DMS 273 (cell line): ENCODE measurements around the gene CLK3.
"Not testable (repeated sequence)": the region's sequence is repeated elsewhere in the genome, so short reads cannot be mapped to it uniquely, and the experiment has no call there.

ENCODE experiments used
- DNase-seq: peaks from one replicate; lab custom pipeline; 2025; ENCODE audit not compliant: unreplicated experiment; lab: John Stamatoyannopoulos, UW

Gene CLK3

DNA sequence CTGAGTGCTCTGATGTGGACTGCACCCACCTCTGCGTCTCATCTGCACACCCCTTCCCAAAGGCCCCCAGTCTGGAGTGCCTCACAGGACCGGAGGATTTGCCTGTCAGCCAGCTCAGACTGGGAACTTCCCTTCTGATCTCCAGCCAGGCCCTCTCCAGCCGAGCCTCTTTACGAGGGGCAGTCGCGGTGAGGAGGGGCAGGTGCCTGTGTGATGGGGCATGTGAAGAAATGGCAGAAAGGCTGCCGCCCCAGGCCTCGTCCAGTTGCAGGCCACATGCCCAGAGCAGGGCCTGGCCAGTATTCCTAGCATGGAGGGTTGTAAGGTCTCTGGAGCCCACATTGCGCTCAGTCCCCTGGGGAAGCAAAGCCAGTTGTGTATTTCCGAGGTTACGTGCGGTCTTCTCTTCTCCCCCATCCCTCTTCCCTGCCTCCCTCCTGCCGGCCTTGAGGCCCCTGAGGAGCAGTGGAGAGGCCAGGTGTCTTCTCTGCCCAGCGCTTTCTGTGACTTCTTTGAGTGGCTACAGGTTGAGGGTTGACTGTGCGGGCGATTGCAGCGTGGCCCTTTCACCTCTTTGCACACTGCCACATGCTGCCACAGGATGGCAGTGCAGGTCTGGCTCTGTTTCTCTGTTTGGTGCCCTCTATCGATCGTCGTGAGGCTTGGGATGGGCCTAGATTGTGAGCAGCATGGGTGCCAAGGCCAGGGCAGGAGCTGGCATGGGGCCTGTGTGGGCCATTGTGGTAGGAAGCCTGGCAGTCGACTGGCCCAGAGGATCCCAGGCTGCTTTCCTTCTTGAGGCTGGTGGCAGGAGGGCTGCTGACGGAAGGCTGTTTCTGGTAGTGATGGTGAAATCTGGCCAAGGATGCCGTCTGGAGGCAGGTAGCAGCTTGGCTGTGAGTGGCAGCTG is 5.3 kb downstream of the CLK3 start:
- peak; percentile 85 for DNase-seq

DNA sequence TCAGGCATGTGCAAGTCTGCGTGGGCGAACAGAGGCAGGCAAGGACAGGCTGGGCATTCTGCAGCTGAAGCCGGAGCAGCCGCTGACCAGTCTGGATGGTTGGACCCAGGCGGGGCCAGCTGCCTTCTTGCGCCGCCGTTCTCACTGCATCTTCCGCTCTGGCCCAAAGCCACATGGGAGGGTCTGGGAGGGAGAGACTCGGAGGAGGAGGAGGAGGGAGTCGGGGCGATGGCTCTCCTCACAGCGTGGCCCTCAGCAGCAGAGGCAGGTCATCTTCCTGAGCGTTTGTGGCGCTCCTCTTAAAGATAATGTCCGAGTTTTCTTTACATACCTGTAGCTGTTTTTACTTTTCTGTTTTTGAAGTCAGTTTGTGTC is 5.9 kb downstream of the CLK3 start:
- no peak for DNase-seq

DNA sequence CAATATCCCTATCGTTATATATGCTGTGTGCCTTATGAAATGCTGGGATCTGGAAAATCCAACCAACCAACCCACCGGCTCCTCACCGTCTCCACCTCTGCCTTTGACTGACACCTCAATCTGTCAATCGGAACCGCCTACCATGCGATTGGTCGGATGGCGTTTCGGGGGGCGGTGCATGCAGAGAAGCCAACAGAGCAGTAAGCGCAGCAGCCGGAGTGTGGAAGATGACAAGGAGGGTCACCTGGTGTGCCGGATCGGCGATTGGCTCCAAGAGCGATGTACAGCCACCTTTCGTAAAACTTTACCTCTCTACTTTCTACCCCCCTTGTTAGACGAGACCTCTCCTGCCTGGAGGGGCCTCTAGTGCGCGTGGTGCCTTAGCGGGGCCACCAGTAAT is 6.3 kb downstream of the CLK3 start:
- DNase-seq, result no peak

DNA sequence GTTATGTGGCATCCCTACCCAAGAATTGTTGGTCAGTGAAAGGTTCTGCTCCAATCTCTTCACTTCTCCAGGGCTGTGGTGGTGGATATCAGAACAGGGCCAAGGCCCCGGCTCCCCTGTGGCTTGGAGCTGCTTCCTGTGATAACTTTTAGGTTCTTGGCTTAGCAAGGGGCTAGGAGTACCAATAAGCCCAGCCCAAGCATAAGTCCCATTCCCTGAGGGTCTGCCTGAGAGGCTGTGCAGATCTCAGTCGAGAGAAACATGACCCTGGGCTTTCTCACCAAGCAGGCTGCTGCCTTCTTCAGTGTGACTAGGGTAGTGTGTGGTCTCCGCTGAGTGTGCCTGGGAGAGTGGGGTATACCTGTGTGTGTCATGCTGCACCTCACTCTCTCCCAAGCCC is 7.1 kb downstream of the CLK3 start:
- DNase-seq, result no peak

DNA sequence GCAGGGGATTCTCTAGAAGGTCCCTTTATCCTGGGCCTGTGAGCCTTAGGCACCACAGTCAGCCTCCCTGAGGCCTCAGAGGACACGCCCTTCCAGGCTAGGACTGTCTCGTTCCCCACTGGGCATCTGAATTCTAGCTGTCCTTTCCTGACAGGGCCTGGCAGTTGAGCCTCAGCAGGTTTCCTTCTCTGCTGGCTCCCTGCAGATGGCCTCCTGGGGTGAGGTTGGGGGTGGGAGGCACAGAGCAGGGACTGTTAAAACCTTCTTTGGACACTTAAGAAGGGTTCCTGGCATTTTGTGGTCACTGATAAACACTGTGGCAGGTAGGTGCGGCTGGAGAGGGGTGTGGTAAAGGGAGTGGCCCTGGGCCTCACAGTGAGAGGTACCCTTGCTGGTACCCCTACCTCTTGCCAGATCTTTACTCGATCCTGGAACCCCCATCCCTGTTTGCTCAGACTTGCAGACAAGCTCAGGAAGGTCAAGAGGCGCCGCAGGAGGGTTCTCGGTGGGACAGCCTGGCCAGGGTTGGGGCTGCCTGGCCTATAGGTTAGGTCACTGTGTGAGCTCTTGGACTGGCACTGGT is 8.5 kb downstream of the CLK3 start:
- DNase-seq, result no peak

DNA sequence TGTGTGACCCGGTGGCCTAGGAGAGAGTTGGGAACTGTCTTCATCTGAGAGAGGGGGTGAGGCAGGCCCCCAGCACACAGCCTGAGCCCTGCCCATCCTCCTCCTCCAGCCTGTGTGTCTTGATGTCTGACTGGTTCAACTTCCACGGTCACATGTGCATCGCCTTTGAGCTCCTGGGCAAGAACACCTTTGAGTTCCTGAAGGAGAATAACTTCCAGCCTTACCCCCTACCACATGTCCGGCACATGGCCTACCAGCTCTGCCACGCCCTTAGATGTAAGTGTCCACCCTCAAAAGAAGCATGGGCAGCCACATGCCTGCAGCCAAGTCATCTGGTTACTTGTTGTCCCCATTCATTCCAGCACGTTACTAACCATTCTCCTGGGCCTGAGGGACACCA is 10.1 kb downstream of the CLK3 start:
- DNase-seq, result no peak

DNA sequence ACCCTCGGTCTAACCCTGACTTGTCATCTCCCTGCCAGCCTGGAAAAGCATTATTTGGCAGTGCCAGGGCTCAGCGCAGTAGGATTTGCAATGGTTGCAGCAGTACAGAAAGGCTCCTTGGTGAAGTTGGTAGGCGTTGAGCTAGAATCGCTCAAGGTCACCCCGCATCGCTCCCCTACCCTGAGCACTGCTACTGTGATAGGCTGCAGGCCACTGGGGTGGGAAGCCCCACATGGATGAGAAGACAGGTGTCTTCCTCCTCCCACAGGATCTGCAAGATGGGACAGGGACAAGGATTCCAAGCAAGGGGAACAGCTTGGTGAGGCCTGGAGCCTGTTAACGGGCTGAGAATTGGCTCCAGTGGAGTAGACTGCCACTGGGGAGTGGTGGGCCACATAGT is 10.7 kb downstream of the CLK3 start:
- no peak for DNase-seq

DNA sequence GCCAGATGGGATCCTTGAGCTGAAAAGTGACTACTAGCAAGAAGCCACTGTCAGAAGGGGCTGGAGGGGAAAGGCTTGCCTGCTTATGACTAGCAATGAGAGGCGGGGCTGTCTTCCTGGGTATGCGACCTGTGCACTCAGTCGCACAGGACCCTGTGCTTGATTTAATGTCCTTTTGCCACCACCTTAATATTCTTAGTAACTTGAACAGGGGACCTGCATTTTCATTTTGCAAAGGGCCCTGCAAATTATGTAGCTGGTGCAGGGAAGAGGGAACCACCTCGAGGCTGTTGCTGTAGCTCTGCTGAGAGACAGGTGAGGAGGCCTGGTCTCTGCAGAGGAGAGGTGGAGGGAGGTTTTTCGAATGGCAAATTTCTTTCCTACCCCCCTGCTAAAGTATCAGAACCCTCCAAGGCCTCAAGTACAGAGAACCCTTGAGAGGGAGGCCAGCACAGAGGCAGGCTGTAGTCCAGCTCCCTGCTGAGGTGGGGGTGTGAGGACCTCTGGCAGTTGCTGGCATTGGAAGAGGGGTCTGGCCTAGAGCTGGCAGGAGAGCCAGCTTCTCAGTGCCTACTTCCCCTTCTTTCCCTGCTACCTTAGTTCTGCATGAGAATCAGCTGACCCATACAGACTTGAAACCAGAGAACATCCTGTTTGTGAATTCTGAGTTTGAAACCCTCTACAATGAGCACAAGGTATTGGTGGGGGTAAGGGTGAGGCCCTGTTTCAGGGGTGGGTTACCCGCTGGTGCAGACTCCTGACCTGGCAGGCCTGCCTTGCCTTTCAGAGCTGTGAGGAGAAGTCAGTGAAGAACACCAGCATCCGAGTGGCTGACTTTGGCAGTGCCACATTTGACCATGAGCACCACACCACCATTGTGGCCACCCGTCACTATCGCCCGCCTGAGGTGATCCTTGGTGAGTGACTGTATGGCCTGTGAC is 11.4 kb downstream of the CLK3 start:
- DNase-seq, result no peak

DNA sequence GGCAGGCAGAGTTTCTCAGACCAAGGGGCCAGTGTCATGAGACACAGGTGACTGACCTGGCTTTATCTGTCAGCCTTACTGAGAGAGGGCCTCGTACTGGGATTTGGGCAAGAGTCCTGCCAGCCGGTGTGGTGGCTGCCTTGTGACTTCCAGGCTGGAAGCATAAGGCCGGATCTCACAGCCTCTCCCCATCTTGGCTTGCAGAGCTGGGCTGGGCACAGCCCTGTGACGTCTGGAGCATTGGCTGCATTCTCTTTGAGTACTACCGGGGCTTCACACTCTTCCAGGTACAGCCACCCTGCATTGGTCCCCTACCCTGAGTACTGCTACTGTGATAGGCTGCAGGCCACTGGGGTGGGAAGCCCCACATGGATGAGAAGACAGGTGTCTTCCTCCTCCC is 12.1 kb downstream of the CLK3 start:
- DNase-seq, result no peak

DNA sequence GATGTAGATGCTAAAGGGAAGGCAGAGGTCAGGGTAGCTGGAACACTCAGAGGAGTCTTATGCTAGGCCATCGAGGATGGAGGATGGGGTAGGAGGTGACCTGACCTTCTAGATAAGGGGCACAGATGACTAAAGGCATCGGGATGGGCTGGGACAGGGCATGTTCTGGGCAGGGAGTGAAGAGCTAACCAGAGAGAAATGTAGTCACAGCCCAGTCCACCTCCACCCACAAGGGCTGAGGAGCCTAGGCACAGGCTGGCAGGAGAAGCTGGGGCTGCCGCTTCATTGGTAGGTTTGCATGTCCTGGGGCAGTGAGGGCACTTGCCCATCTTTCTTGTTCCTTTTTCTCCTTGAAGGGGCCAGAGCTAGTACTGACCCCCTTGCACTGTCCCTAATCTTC is 12.6 kb downstream of the CLK3 start:
- DNase-seq, result no peak

DNA sequence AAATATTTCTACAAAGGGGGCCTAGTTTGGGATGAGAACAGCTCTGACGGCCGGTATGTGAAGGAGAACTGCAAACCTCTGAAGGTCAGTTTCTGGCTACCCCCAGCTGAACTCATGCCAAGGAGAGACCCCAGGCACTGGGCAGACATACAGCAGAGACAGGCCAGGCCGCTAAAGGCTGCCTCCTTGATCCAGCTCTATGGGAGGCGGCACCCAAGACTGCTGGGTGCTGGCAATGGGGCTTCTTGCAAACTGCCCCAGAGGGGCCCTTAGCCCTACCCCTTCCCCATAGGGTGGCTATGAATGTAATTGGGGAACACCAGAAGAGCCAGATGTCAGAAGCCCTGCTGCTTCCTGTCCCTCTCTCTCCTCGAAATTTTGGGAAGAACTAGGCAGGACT is 13.3 kb downstream of the CLK3 start:
- DNase-seq, result no peak

DNA sequence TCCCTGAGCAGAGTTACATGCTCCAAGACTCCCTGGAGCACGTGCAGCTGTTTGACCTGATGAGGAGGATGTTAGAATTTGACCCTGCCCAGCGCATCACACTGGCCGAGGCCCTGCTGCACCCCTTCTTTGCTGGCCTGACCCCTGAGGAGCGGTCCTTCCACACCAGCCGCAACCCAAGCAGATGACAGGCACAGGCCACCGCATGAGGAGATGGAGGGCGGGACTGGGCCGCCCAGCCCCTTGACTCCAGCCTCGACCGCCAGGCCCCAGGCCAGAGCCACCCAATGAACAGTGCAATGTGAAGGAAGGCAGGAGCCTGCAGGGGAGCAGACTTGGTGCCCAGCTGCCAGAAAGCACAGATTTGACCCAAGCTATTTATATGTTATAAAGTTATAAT is 14.1 kb downstream of the CLK3 start:
- not testable (repeated sequence) for DNase-seq

DNA sequence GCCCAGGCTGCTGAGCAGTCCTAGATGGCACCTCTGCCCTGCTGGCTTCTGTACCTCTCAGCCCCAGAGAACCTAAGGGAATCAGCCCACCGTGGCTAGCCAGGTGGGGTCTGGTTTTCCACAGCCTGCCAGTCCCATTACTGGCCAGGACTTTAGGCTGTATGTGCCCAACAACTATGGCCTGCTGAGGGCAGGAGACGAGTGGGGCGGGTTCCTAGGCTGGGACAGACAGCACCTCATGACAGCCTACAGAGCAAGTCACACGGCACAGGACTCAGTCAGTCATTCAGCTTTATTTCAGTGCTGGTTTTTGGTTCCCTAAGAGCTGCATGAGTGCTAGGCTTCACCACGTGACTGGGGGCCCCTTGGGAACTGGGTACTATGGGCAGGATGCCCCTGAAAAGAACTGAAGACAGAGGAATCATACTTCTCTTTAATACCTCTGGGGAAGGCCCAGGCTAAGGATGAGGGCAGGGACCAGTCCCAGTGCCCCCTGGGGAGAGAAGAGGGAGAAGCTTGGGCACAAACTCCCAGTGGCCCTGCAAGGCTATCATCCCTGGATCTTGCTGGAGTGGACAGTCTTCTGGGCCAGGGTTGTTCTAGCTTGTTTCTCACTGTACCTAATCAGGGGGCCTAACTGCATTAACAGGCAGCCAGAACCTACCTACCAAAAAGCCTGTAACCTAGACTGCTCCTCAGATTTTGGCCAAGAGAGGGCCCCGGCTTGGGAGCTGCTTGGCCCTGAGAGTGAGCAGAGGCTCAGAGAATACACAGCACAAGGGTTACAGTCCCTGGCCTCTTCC is 14.8 kb downstream of the CLK3 start:
- peak; percentile 17 for DNase-seq

DNA sequence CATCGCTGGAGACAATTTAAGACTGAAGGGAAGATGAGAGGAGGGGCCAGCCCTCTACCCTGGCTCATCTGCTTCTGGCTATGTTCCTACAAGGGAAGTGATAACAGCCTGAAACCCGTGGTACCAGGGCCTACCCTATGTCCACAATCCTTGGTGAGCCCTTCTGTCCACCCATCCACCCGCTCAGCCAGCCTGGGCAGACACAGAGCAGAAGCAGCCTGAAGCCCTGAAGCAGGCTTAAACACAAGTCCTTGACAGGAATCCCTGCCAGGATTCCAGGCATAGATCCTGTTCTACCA is 15.4 kb downstream of the CLK3 start:
- no peak for DNase-seq

DNA sequence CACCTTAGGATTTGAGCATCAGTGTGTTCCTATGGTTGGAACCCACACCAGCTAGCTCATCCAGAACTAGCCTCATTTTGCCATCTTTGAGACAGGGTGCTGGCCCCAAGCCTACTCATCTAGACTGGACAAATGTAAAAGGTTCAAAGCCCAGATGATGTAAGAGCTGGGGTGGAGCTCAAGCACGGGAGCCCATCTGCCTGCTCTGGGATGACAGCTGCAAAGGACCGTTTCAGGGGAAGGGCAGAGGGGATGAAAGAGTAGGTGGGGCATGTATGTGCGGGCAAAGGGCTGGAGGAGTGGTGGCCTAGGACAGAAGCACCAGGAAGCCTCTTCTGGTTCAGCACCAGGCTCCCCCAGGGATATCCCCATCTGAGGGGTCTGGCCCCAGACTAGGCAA is 15.8 kb downstream of the CLK3 start:
- DNase-seq, result peak; percentile 77

DNA sequence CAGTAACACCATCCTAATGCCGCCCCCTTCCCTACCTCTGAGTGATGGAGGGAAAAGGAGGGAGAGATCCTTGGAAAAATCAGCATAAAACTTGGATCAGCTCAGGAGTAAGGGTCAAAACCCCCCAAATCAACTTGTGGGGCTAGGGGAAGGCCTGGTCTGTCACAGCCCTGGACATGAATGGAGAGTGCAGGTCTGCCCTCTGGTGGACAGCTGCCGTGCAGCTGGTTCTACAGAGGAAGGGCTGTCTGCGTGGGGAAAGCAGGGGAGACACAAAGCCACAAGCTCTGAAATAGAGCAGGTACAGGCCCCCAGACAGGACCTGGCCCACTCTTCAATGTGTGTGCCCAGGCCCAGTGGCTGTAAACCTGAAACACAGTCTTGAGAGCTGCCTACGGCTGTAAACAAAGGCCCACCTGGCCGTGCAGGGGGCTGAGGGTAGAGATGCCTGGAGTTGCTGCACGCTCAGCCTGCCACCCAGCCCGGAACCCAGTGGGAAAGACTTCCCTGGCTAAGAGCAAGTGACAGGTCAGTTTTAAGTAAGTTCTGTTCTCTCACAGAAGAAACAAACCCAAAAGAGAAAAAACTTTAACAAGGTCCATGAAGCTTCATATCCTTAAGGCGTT is 16.4 kb downstream of the CLK3 start:
- peak; percentile 73 for DNase-seq

DNA sequence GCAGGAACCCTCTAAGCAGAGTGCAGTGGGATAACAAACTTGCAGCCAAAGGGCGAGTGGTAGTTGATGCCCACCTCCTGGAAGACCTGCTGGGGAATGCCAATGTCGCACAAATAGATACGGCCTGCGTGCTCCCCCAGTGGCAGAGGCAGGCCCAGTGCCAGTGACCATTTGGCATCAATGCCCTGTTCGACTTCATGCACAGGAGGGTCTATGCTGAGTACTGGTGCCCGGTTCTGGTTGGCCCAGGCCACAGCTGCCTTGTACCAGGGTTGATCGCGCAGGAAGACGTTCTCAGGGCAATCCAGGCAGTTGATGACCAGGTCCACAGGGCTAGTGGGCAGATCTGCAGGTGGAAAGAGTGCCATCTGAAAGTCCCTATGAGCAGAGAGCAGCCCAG is 17.0 kb downstream of the CLK3 start:
- no peak for DNase-seq

DNA sequence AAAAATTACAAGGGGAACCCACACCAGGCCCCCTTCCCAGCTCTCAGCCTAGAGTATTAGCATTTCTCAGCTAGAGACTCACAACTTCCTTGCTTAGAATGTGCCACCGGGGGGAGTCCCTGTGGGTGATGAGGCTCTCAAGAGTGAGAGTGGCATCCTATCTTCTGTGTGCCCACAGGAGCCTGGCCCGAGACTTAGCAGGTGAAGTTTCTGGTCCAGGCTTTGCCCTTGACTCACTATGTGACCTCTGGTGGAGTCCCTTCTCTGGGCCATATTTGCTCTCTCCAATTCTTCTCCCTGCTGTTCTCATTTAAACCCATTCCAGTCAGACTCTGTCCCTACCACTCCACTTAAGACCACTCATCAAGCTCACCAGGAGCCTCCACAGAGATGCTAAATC is 18.1 kb downstream of the CLK3 start:
- no peak for DNase-seq

DNA sequence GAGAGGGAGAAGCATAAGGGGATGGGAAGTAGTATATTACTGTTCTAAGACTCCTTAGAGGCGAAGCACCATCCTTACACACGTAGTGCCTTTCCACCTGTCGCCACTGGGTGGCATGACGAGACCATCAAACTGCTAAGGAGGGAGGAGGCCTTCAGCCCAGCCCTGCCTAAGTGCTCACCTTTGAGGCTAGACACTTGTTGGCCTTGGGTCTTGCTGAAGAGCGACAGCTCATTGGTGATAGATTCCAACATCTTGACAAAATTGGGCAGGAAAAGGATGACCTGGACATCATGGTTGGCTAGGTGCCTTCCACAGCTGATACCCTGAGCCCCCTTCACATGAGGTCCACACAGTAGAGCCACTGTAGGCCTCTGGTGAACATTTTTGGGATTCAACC is 19.6 kb downstream of the CLK3 start:
- peak; percentile 77 for DNase-seq

DNA sequence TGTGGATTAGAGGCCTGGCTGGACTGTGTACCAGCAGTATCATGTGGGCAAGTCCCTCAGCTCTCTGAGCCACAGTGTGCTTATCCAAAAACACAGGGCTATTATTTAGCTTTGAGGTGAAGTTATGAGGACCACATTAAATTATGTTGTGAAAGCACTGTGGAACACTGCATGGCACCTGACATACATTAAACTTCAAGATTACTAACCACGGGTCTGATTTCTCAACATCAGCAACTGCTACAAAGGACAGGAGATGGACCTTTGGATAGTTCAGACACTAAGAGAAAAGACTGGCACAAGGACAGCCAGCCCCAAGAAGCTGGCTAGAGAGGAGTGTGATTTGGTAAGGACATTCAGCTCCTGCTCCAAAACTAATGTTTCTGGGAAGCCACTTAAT is 21.3 kb downstream of the CLK3 start:
- DNase-seq, result no peak

DNA sequence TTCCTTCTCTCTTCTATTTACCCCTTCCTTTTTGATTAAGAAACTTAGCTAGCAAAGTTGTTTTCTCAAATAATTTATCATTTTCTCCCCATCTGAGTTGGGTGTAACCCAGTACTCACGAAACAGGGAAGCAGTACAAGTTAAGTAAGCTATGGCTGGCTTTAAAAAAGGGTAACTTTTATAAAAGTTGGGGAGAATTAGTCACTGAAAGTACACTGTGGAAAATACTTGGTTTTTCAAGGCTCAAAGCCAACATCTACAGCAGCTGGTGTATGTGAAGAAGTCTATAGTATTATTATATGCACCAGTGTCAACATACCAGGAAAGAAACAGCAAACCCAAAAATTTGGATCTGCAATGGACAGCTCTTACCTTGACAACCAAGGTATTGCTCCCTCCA is 25.5 kb downstream of the CLK3 start:
- no peak for DNase-seq
